ENCODE measurements around the gene ZBTB17.

DNA sequence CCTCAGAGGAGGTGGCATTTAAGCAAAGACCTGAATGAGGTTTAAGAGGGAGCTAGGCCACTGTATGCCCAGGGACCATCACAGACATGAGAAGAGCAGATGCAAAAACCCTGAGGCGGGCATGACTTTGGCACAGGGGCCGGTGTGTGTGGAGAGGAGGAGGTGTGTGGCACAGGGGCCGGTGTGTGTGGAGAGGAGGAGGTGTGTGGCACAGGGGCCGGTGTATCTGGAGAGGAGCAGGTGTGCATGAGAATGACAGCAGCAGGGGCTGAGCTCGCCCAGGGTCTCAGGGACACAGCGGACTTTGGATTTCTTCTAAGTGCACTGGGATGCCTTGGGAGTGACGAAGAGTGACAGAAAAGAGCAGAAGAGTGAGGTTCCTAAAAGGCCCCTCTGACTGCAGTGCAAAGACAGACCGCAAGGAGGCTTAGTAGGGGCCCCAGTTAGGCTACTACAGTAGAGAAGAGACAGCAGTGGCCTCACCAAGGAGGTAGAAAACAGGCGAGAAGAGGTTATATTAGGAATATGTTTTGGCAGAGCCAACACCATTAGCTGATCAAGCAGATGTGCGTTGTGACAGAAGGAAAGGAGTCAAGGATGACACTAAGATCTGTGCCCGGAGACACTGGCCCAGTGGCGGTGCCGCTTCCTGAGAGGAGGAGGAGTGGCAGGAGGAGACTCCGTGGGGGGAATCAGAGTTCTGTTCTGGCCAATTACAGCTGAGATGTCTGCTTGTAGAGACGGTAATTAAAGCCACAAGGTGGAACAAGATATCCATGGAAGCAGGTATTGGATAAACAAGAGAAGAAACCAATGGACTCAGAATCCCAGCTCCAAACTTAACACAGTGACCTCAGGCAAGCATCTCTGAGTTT lies 18.4 kb downstream of the ZBTB17 start:
- TF ChIP-seq POLR2AphosphoS5 (IDR thresholded peaks at IDR 0.05; ENCODE audit: low read depth) = no peak
- TF ChIP-seq, protein P1, sequence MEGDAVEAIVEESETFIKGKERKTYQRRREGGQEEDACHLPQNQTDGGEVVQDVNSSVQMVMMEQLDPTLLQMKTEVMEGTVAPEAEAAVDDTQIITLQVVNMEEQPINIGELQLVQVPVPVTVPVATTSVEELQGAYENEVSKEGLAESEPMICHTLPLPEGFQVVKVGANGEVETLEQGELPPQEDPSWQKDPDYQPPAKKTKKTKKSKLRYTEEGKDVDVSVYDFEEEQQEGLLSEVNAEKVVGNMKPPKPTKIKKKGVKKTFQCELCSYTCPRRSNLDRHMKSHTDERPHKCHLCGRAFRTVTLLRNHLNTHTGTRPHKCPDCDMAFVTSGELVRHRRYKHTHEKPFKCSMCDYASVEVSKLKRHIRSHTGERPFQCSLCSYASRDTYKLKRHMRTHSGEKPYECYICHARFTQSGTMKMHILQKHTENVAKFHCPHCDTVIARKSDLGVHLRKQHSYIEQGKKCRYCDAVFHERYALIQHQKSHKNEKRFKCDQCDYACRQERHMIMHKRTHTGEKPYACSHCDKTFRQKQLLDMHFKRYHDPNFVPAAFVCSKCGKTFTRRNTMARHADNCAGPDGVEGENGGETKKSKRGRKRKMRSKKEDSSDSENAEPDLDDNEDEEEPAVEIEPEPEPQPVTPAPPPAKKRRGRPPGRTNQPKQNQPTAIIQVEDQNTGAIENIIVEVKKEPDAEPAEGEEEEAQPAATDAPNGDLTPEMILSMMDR (IDR thresholded peaks at IDR 0.05; ENCODE audit: insufficient read depth, low read length) = no peak
- TF ChIP-seq, protein P2, sequence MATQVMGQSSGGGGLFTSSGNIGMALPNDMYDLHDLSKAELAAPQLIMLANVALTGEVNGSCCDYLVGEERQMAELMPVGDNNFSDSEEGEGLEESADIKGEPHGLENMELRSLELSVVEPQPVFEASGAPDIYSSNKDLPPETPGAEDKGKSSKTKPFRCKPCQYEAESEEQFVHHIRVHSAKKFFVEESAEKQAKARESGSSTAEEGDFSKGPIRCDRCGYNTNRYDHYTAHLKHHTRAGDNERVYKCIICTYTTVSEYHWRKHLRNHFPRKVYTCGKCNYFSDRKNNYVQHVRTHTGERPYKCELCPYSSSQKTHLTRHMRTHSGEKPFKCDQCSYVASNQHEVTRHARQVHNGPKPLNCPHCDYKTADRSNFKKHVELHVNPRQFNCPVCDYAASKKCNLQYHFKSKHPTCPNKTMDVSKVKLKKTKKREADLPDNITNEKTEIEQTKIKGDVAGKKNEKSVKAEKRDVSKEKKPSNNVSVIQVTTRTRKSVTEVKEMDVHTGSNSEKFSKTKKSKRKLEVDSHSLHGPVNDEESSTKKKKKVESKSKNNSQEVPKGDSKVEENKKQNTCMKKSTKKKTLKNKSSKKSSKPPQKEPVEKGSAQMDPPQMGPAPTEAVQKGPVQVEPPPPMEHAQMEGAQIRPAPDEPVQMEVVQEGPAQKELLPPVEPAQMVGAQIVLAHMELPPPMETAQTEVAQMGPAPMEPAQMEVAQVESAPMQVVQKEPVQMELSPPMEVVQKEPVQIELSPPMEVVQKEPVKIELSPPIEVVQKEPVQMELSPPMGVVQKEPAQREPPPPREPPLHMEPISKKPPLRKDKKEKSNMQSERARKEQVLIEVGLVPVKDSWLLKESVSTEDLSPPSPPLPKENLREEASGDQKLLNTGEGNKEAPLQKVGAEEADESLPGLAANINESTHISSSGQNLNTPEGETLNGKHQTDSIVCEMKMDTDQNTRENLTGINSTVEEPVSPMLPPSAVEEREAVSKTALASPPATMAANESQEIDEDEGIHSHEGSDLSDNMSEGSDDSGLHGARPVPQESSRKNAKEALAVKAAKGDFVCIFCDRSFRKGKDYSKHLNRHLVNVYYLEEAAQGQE (IDR thresholded peaks at IDR 0.05; ENCODE audit: insufficient replicate concordance, low read depth) = no peak
- TF ChIP-seq GABPA (IDR thresholded peaks at IDR 0.05; ENCODE audit: low read depth) = no peak
- no peak for TF ChIP-seq SPI1 (IDR thresholded peaks at IDR 0.05; ENCODE audit: borderline replicate concordance, low read depth)
